ENCODE results near the gene TAX1BP1.
A peak's percentile ranks its signal among the peaks of the same experiment; 100 is the strongest.

Gene TAX1BP1

DNA sequence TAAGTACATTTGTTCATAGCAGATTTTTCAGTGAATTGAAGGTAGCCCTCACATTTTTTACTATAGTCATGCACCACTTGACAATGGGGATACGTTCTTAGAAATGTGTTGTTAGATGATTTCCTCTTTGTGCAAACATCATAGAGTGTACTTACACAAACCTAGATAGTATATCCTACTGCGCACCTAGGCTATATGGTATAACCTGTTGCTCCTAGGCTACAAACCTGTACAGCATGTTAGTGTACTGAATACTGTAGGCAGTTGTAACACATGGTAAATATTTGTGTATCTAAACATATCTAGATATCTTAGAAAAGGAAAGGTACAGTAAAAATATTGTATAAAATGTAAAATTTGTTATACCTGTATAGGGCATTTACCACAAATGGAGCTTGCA lies 41.2 kb downstream of the TAX1BP1 start:
- DNase-seq (ENCODE audit: low read depth): no peak

DNA sequence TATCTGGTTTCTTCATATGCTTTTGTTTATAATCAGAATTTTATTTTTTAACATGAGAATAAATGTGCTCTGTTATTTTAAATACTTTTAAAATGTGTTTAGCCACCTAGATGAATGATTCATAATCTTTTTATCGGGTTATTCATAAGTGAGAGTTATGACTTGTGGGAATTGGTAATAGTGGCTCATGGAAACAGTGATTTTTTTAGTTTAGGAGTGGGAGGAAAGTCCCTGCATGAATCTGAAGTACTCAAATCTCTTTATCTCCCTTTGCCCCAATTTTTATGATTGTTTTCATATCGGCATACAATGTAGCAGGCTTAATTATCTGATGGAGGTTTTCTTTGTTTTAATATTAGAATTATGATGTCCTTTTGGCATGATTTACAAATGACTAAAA lies 42.9 kb downstream of the TAX1BP1 start:
- DNase-seq (ENCODE audit: low read depth): peak; percentile 51

DNA sequence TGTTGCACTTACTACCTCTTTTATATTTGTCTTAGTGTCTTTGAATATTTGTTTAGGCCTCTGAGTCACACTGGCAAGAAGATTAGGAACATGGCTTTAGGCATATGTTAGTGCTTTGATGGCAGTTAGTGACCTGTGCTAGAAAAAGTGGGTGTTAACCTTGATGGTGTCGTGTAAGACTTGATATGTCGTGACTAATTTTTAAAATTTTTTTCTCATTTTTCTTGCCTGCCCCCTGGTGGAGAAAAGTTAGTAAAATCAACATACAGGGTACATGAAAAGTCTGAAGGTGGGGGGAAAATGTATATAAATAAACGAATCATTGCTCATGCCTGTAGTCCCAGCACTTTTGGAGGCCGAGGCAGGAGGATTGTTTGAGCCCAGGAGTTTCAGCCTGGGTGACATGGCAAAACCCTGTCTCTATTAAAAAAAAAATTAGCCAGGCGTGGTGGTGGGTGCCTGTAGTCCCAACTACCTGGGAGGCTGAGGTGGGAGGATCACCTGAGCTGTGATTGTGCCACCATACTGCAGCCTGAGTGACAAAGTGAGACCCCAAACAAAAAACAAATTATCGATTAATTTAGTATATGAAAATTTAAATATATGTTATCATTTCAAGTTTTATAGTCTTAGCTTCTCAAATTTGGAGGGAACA lies 44.6 kb downstream of the TAX1BP1 start:
- DNase-seq (ENCODE audit: low read depth): peak; percentile 51

DNA sequence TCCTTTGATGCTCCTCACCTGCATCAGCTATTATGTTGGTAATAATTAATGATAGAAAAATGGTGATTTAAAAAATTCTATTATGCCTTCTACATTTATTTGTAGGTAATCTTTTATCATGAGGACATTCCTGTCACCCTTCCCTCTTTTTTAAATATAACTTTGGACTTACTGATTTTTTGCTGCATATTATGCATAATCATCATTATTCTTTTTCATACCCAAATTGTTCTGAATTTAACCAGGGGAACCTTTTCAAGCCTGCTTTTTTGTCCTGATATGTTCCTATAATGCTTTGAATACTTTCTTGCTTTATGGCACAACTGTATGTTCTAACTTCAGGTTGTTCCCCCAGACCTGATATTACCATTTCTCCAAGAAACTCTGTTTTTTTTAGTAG lies 48.5 kb downstream of the TAX1BP1 start:
- DNase-seq (ENCODE audit: low read depth): no peak

DNA sequence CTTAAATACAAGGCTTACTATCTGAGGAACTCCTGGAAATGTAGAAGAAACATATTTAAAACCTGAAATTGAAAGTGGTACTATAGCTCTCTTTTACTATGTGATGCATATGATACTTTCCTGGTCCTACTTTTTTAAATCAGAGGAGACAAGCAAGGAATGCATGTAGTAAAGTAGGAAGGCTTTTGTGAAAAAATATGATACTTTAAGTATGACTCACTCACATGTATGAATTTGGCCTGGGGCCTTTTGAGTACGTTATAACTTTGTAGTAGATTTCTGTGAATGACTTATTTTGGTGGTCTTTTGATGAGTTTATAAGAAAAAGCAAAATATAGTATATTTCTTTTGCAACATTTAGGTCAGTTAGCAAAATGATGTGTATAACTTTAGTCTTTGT lies 53.8 kb downstream of the TAX1BP1 start:
- DNase-seq (ENCODE audit: low read depth): no peak

DNA sequence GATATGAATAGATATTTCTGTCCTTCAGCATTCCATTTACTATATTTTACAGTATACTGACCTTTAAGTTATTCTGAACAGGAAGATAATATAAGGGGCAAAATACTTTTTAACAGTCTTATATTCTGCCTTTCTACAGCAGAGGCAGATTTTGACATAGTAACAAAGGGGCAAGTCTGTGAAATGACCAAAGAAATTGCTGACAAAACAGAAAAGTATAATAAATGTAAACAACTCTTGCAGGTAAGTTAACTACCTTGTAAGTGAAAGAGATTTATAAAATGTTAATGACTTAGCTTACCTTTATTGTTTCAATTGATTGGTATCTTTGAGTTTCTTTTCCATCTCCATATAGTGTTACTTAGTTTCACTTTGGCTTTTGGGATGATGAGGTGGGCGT lies 56.0 kb downstream of the TAX1BP1 start:
- no peak for DNase-seq (ENCODE audit: low read depth)

DNA sequence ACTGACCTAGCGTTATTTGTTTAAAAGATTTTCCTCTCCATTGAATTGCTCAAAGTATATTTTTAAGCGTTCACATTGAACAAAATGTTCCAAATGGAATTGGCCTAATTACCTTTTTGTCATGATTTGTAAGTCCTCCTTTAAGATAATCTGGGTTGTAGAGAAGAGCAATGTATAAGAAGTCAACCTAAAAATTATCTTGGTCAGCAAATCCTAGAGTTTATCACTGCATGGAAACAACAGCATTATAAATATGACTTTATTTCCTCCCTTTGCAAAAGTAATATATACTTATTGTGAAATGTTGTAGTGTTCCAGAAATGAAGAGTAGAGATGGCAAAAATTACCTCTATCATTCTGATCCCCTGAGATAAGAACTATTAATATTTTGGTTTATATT lies 59.2 kb downstream of the TAX1BP1 start:
- no peak for DNase-seq (ENCODE audit: low read depth)

DNA sequence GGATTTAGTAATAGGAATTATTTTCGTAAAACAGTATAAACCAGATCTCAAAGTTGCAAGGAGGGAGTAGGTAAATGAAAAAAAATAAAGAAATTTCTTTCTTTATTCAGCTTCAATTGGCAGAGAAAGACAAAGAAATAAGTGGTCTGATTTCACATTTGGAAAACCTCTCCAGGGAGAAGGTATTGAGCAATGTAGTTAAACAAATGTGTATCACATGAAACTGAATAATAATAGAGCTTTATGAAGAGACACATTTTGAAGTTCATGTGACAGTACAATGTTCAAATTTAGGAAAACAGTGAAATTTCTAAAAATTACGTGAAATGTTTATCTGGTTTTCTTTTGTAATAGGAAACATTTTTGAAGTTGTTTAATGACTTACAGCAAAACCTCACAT lies 63.0 kb downstream of the TAX1BP1 start:
- peak; percentile 16 for DNase-seq (ENCODE audit: low read depth)

DNA sequence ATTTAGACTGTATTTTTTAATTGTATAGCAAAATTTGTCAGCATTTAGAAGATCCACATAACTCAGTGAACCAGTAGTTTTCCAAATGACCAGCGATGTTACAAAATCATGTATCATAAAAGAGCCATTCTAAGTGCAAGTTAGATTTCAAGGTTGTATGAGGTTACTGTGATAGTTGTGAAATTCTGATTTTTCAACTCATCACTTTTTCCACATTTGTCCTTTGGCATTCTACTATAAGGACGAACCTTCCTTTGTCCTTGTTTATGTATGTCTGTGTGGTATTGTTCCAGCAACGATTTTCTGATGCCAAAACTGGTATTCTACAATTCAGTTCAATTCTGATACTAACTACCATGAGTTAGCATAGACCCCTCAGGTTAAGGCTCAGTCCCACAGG lies 64.2 kb downstream of the TAX1BP1 start:
- DNase-seq (ENCODE audit: low read depth): peak; percentile 35

DNA sequence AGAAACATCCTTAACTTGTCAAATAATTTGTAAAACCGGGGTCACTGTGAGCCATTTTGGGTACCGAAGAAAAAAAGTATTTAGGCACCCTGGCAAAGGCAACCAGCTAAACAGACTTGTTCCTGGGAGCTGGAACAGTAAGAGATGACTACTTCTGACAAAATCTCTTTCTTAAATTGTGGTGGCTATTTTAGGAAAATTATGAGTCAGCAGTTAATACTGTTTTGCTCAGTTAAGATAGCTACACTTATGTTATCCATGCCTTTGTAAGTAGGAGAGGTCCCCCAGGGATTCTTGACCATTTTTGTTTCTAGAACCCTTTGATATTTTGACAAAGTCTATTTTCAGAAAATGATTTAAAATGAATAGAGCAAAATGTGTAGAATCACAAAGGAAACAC lies 68.7 kb downstream of the TAX1BP1 start:
- peak; percentile 59 for DNase-seq (ENCODE audit: low read depth)

DNA sequence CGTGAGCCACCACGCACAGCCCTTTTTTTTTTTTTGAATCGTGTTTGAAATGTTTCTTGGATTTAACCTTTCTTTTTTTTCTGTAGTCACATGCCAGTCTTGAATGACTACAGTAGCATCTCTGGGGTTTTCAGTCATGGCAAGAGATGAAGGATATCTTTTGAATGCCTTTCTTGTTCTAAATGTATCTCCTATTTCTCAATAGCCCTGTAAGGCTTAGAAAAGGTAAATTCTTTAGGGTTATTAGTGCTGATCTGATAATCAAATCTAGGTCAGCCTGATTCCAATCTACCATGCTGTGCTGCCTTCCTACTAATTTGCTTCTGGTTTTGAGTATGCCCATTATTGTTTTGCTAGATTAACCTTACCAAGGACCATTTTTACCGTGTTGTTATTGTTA lies 70.2 kb downstream of the TAX1BP1 start:
- DNase-seq (ENCODE audit: low read depth): no peak

DNA sequence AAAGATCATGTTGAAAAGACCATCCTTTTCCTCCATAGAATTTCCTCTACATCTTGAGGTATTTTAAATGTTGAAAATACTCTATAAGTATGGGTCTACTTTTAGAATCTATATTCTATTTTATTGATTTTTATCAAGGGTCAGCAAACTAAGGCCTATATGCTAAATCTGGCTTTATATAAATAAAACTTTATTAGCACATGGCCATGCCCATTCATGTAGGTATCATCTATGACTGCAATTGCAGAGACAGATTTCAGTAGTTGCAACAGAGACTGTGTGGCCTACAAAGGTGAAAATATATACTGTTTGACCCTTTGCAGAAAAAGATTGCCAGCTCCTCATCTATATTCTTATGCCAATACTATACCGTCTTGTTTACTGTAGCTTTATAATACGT lies 72.7 kb downstream of the TAX1BP1 start:
- DNase-seq (ENCODE audit: low read depth): no peak

DNA sequence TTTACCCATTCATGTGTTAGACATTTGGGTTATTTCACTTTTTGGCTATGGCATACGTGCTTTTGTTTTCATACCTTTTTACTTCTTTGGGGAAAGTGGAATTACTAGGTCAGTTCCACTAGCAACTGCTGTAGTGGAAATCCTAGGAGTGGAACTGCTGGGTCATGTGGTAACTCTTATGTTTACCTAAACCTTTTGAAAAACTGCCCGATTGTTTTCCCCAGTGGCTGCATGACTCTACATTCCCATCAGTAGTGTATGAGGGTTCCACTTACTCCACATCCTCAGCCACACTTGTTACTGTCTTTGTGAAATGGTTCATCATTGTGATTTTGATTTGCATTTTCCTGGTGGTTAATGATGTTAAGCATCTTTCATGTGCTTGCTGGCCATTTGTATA lies 82.3 kb downstream of the TAX1BP1 start:
- DNase-seq (ENCODE audit: low read depth): no peak

DNA sequence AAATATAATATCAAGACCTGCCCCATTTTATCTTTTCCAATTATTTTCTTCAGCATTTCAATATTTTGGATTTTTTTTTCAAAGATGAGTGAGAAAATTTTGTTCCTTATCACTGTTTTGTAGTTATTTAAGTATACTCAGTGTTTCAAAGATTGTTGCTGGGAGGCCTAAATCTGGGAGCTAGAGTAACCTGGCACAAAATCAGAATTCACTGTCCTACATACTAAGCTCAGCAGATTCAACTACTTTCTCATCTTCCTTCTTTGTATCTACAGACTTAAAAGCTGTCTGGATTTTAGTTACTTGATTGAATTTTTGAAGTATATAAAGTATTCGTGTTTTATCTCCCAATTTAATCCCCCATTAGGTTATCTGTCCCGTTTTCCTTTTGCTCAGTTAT lies 85.9 kb downstream of the TAX1BP1 start:
- no peak for DNase-seq (ENCODE audit: low read depth)

DNA sequence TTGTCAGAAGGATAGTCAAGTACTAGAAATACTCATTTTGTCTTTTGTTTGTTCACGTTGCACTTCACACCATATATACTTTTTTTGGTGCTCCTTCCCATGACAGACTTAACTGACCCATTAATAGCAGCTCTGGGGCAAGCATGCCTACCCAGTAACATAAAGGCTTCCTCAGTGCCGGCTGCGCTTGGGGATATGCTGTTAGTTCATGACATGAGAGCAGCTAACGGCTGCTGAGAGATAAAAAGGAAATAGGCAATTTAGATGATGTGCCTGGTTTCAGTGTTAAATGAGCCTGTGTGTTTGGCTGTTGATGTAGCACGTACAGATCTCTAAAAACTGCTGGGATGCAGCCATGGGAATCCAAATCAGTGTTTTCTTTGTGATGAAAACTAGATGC lies 86.4 kb downstream of the TAX1BP1 start:
- no peak for DNase-seq (ENCODE audit: low read depth)

DNA sequence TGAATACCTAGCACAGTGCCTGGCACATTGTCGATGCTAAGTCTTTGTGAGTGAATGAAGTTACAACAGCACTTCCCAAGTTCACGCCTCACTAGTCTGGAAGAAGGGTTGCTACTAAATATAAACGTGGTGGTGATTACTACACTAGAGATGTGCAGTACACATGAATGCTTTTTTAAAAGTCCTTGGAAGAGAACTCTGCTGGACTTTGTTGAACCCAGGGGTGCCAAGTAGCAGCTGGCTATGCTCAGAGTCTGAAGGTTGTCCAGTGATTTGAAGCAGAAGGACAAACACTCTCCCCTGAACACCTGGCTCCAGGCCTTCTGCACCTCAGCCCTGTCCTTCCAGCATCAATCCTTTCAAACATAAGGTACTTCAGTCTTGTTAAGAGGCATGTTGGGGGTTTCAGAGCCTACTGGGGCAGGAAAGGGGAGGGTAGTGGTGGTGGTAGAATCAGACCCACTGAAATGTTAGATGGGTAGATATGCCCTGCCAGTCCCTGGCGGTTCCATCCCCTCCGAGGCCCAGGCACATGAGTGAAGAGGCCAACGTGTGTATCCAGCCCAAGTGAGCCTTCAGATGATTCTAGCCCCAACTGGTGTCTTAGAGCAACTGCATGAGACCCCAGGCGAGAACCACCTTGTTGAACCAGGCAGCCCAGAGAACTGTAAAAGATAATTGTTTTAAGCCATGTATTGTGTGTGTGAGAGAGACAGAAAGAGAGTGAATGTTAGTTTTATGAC lies 94.4 kb downstream of the TAX1BP1 start:
- no peak for DNase-seq (ENCODE audit: low read depth)

DNA sequence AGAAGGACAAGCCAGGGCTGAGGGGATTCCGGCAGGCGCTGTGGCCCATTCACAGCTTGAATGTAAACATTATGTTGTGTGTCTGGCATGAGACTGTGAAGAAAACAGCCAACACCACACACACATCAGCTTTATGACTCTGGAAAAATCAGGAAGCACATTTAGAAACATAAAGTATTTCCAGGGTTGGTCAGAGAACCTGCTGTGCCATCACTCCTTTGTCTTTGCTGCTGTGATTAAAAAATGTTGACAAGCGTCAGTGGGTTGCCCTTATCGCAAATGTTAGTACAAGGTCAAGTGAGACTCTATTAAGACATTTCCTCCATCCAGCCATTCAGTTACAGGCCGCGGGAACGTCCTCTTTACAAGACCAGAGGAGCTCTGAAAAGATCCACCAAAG lies 95.4 kb downstream of the TAX1BP1 start:
- DNase-seq (ENCODE audit: low read depth): no peak

DNA sequence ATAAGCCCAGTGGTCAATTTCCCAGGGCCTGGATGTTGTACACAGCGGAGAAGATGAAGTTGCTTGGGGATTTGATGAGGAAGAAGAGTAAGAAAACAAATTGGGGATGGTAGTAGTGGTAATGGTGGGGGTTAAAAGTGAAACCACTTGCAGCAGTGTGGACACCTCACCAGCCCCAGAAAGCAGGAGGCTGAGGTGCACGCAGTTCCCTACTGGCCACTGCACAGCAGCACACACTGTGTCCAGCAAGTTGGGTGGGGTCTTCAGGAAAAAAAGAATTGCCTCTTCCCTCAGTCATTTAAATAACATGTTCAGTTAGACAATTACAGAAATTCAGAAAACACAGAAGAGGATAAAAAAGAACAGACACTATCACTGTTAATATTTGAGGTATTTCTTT lies 96.6 kb downstream of the TAX1BP1 start:
- DNase-seq (ENCODE audit: low read depth): no peak

DNA sequence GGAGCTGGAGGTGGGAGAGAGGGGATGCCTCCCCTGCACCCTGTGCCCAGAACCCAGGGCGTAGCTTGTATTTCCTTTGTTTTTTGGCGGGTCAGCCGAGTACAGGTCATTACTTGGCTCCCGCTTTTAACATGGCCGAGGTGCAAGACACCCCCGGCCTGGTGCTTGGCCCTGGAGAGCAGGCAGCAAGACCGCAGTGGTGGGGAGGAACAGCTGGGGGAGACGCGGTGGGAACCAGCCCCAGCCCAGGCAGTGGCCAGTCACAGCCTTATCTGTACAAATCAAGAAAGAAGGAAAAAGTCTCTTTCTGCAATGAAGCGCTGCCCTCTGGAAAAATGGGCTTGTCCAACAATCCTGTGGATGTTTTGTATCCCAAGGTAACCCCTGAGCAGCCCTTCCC lies 99.1 kb downstream of the TAX1BP1 start:
- DNase-seq (ENCODE audit: low read depth): no peak

DNA sequence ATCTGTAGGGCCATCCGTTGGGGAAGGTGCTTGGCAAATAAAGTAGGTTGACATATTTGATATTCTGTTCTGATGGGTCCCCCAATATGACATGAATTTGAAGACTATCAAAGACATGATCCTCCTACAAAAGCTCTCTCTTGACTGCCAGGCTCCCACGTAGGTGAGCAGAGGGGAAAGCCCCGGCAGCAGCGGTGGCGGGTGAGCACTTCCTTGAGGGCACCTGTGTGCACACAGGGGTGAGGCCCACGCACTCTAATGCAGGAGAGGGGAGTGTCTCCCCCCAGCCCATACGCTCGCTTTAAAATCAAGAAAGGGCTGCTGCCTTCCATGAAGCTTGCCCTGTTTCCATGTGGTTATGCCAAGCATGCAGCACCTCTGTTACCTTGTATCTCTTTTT lies 100.4 kb downstream of the TAX1BP1 start:
- no peak for DNase-seq (ENCODE audit: low read depth)

DNA sequence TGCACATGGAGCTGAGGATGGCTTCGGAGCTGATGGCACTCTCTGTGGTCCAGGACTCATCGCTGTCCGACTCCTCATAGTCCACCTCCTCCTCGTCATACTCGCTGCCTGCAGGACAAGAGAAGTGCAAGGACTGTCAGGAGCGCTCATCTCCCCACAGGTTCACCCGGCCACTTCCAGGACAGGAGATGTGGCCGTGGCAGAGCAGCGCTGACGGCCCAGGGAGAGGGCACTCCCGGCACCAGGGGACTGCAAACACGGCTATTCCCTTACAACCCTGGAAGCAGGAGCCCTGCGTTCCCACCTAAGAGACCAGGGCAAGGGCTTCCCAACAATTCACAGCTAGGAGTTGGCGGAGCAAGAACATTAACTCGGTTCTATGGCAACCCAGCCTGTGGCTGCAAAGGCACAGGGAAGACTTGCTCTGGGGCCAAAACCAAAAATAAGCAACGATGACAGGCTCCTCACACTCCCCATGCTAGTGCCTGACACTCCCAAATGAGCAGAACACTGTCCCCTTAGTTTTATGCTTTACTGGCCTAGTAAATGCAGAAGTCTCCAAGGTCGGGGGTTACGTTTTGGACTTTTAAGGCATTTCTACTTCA lies 100.9 kb downstream of the TAX1BP1 start:
- DNase-seq (ENCODE audit: low read depth): no peak

DNA sequence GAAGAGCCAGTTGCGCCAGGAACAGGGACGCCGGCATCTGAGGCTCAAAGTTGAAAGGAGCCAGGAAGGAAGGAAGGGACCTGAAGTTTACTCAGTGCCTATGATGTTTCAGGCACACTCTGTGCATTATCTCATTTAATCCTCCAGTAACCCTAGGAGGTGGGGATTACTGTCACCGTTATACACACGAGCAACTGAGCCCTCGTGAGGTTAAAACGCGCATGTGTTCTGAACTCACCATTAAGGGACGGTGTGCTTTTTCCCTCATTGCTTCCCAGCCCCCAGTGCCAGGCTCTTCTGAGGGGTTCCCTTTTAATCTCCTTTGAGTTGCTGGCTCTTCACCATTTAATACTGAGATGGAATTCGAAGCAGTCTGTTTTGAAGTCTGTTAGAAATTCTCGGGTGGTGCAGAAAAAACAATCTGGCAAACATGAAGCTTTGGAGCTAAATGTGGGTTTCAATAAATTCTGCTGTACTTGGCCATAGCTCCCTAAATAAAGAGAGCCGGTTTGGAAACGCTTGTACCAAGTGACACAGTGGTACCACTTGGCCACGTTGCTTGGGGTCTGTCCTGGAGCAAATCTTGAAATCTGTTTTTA lies 102.2 kb downstream of the TAX1BP1 start:
- DNase-seq (ENCODE audit: low read depth): peak; percentile 39

DNA sequence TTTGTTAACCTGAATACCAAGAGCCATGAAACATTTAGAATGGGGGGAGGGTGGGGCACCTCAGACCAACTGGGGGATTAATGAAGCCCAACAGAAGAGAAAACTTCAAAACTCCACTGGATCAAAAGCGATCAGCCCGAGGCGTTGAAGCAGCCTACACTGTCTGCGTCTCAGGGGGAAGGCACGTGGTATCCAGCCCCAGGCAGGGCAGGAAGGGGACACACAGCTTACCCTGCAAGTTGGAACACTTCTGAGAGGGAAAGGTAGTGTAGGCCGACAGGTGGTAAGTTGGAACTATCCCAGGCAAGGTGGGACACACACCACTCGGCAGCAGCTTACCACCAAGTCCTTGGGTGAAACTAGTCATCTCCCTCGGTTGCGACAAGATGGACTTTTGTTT lies 102.9 kb downstream of the TAX1BP1 start:
- DNase-seq (ENCODE audit: low read depth): no peak
